Tibial artery (tissue), 4 donors: ENCODE results near the gene GLIPR1L2.
"Not testable (repeated sequence)": the region's sequence is repeated elsewhere in the genome, so short reads cannot be mapped to it uniquely, and the experiment has no call there.

ENCODE experiments used
- DNase-seq, 2 donors: peaks; one replicate each; pipeline ENCODE4 v3.0.0-alpha.2; 2019
- H3K27ac ChIP-seq, 2 donors: fragments of 200-600 bp; sonication (generic) in 1 of 2; 1 replicate in 1 of 2; 2 replicates in 1 of 2; pipeline ENCODE4 v1.5.1; 2018 to 2019; ENCODE audit warnings: mild to moderate bottlenecking in 1 of 2
- H3K27me3 ChIP-seq, 2 donors: fragments of 200-600 bp; sonication (generic) in 1 of 2; one replicate each; pipeline versions ENCODE4 v1.5.1 to v1.6.0; 2016 to 2019
- H3K36me3 ChIP-seq, 3 donors: fragments of 200-600 bp; sonication (generic) in 2 of 3; one replicate each; pipeline ENCODE4 v1.5.1; 2016 to 2019; ENCODE audit warnings: mild to moderate bottlenecking in 2 of 3
- H3K4me1 ChIP-seq, 4 donors: fragments of 200-600 bp; sonication (generic) in 2 of 4; 1 replicate in 3 of 4; 2 replicates in 1 of 4; pipeline ENCODE4 v1.5.1; 2016 to 2019
- H3K4me3 ChIP-seq, 2 donors: fragments of 200-600 bp; sonication (generic) in 1 of 2; 1 replicate in 1 of 2; 2 replicates in 1 of 2; pipeline ENCODE4 v1.5.1; 2018 to 2019; ENCODE audit warnings: mild to moderate bottlenecking in 2 of 2
- H3K9me3 ChIP-seq, 3 donors: fragments of 200-600 bp; sonication (generic) in 1 of 3; one replicate each; pipeline ENCODE4 v1.5.1; 2016 to 2019
- CTCF ChIP-seq, 2 experiments: fragments of 200-600 bp in 1 of 2; fragments of 450-650 bp in 1 of 2; IDR thresholded peaks; one replicate each; pipeline ENCODE4 v1.5.1; 2017 to 2019; ENCODE audit warnings: antibody characterized with exemption in 2 of 2, mild to moderate bottlenecking in 1 of 2, moderate library complexity in 1 of 2
- intact Hi-C: fragments of 100-400 bp; cut with DNase I; formaldehyde crosslinking; loops from one replicate; pipeline ENCODE4 v1.15.0; 2023; ENCODE audit warnings: low total_unique reads

The GLIPR1L2 gene

GRCh38 chr12:75447691-75448393, 57.0 kb downstream of the GLIPR1L2 start:
- Histone ChIP-seq H3K4me3 (no peak overlapping the region), H3K36me3 (no peaks in the 10 kb centered on the region), H3K27me3 (no peaks in the 10 kb centered on the region), H3K9me3 (no peaks in the 10 kb centered on the region), H3K27ac (no peak overlapping the region), H3K4me1 (no peaks in the 10 kb centered on the region)
- TF ChIP-seq CTCF (IDR thresholded peaks at IDR 0.05) = no peak
- intact Hi-C loops = no loop called here
- DNase-seq = no peak

- no peaks in the 10 kb centered on the region for H3K36me3 ChIP-seq
- intact Hi-C loops = no loop called here
- DNase-seq = no peak
- no peak overlapping the region for H3K4me3 ChIP-seq
- H3K27ac ChIP-seq = no peak overlapping the region
- H3K27me3 ChIP-seq = no peaks in the 10 kb centered on the region
- no peak for TF ChIP-seq CTCF (IDR thresholded peaks at IDR 0.05)
- H3K4me1 ChIP-seq = no peaks in the 10 kb centered on the region
- peaks cover 0 to 1% (median 1%) of the 10 kb centered on the region in 3 donors for H3K9me3 ChIP-seq
These were observed 61.9 kb downstream of the GLIPR1L2 start for GRCh38 chr12:75452675-75453330.

GRCh38 chr12:75455839-75456238, 65.0 kb downstream of the GLIPR1L2 start:
- Histone ChIP-seq H3K4me3 (no peak overlapping the region), H3K36me3 (no peaks in the 10 kb centered on the region), H3K4me1 (no peaks in the 10 kb centered on the region), H3K27ac (no peak overlapping the region), H3K27me3 (no peaks in the 10 kb centered on the region), H3K9me3 (peaks cover 0 to 8% (median 6%) of the 10 kb centered on the region in 3 donors)
- TF ChIP-seq CTCF (IDR thresholded peaks at IDR 0.05) = no peak
- intact Hi-C loops = no loop called here
- peak in 1 of 2 donors; percentile 35 for DNase-seq

GRCh38 chr12:75457191-75457590, 66.3 kb downstream of the GLIPR1L2 start:
- Histone ChIP-seq H3K27me3 (no peaks in the 10 kb centered on the region), H3K4me1 (no peaks in the 10 kb centered on the region), H3K9me3 (peaks cover 0 to 8% (median 6%) of the 10 kb centered on the region in 3 donors), H3K36me3 (no peaks in the 10 kb centered on the region), H3K4me3 (no peak overlapping the region), H3K27ac (no peak overlapping the region)
- intact Hi-C loops = no loop called here
- no peak for DNase-seq
- no peak for TF ChIP-seq CTCF (IDR thresholded peaks at IDR 0.05)

GRCh38 chr12:75457866-75458265, 67.0 kb downstream of the GLIPR1L2 start:
- DNase-seq, H3K9me3 ChIP-seq, H3K36me3 ChIP-seq, intact Hi-C loops, H3K4me1 ChIP-seq, H3K4me3 ChIP-seq, H3K27me3 ChIP-seq, H3K27ac ChIP-seq: not testable (repeated sequence)

GRCh38 chr12:75459755-75460154, 68.9 kb downstream of the GLIPR1L2 start:
- no peak overlapping the region for H3K27ac ChIP-seq
- H3K4me1 ChIP-seq = no peaks in the 10 kb centered on the region
- H3K9me3 ChIP-seq = peaks cover 0 to 12% (median 6%) of the 10 kb centered on the region in 3 donors
- no peaks in the 10 kb centered on the region for H3K36me3 ChIP-seq
- no peak for TF ChIP-seq CTCF (IDR thresholded peaks at IDR 0.05)
- intact Hi-C loops = no loop called here
- H3K4me3 ChIP-seq = no peak overlapping the region
- no peak for DNase-seq
- no peaks in the 10 kb centered on the region for H3K27me3 ChIP-seq
